ENCODE results near the gene LGALS16. TPM values are rescaled to one million over a fixed set of nuclear protein-coding genes. Genes with fewer than 3 reads are reported as not detected.

Gene LGALS16
- total and polyA plus RNA-seq, 10 of the 15 experiments (the other 5 are each of a cell fraction or from before 2014, with no cell fraction given), result not detected

GRCh38 chr19:39679056-39679790, 23.5 kb downstream of the LGALS16 start (continued):
- peak; percentile 76 for TF ChIP-seq IKZF1 (conservative IDR thresholded peaks at IDR 0.05)
- no peak; the same call in 1 of the 2 replicates for TF ChIP-seq MYB (IDR thresholded peaks at IDR 0.05; ENCODE audit: borderline replicate concordance, low read depth, low read length)
- TF ChIP-seq NRF1 (conservative IDR thresholded peaks at IDR 0.05; ENCODE audit: low read depth, low read length), result no peak
- no peak for TF ChIP-seq BRCA1 (IDR thresholded peaks at IDR 0.05; ENCODE audit: low read depth, low read length)
- TF ChIP-seq POLR2A (IDR thresholded peaks at IDR 0.05; ENCODE audit: low read depth, low read length), result 0 out of 2 replicates have a peak, but pooled peaks have one; percentile 6
- peak in 1 of 2 experiments; percentile 77; a peak in 3 of 4 replicates for TF ChIP-seq IKZF2 (IDR thresholded peaks at IDR 0.05)
- no peak for TF ChIP-seq ZNF622 (IDR thresholded peaks at IDR 0.05)
- TF ChIP-seq CEBPB (IDR thresholded peaks at IDR 0.05; ENCODE audit: borderline replicate concordance in 1 of 2, low read depth in 2 of 2, low read length in 2 of 2), result no peak
- TF ChIP-seq BHLHE40 (IDR thresholded peaks at IDR 0.05; ENCODE audit: borderline replicate concordance in 1 of 2, low read depth in 2 of 2, low read length in 1 of 2), result no peak
- TF ChIP-seq TCF3 (IDR thresholded peaks at IDR 0.05; ENCODE audit: borderline replicate concordance, insufficient read depth, low read depth, low read length), result no peak
- TF ChIP-seq POLR2AphosphoS2 (IDR thresholded peaks at IDR 0.05; ENCODE audit: low read depth, low read length), result peak; percentile 71
- no peak; the same call in 1 of the 3 replicates for TF ChIP-seq POU2F2 (IDR thresholded peaks at IDR 0.05; ENCODE audit: borderline replicate concordance, low read depth, low read length)
- TF ChIP-seq PML (IDR thresholded peaks at IDR 0.05; ENCODE audit: low read length), result peak; percentile 92
- TF ChIP-seq, protein P1, sequence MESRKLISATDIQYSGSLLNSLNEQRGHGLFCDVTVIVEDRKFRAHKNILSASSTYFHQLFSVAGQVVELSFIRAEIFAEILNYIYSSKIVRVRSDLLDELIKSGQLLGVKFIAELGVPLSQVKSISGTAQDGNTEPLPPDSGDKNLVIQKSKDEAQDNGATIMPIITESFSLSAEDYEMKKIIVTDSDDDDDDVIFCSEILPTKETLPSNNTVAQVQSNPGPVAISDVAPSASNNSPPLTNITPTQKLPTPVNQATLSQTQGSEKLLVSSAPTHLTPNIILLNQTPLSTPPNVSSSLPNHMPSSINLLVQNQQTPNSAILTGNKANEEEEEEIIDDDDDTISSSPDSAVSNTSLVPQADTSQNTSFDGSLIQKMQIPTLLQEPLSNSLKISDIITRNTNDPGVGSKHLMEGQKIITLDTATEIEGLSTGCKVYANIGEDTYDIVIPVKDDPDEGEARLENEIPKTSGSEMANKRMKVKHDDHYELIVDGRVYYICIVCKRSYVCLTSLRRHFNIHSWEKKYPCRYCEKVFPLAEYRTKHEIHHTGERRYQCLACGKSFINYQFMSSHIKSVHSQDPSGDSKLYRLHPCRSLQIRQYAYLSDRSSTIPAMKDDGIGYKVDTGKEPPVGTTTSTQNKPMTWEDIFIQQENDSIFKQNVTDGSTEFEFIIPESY (IDR thresholded peaks at IDR 0.05), result no peak
- no peak for TF ChIP-seq NR2C2 (IDR thresholded peaks at IDR 0.05; ENCODE audit: borderline replicate concordance, control insufficient read depth, insufficient read length, low read depth)
- TF ChIP-seq MAX (IDR thresholded peaks at IDR 0.05; ENCODE audit: low read depth, low read length), result no peak
- no peak for TF ChIP-seq ATF3 (IDR thresholded peaks at IDR 0.05; ENCODE audit: borderline replicate concordance, extremely low read depth, low read depth, low read length)
- TF ChIP-seq KDM1A (IDR thresholded peaks at IDR 0.05; ENCODE audit: borderline replicate concordance), result no peak
- no peak for TF ChIP-seq RELA (IDR thresholded peaks at IDR 0.05; ENCODE audit: borderline replicate concordance, partially characterized antibody)
- no peak for TF ChIP-seq E4F1 (IDR thresholded peaks at IDR 0.05; ENCODE audit: borderline replicate concordance, partially characterized antibody)
- no peak; the same call in 1 of the 2 replicates for TF ChIP-seq PAX5 (IDR thresholded peaks at IDR 0.05; ENCODE audit: borderline replicate concordance, low read depth, low read length)
- TF ChIP-seq NBN (IDR thresholded peaks at IDR 0.05), result peak; percentile 96
- TF ChIP-seq HDAC6 (IDR thresholded peaks at IDR 0.05; ENCODE audit: unreplicated experiment), result peak; percentile 30
- no peak for TF ChIP-seq WRNIP1 (IDR thresholded peaks at IDR 0.05; ENCODE audit: borderline replicate concordance, low read depth, low read length)
- peak; percentile 93 for TF ChIP-seq POLR2AphosphoS5 (IDR thresholded peaks at IDR 0.05; ENCODE audit: low read length)

Measured in GM12878 (cell line).